Fibroblast of skin of right biceps (primary cell): Measurements from ENCODE around the gene ATG4D.
"Not testable (repeated sequence)": the region's sequence is repeated elsewhere in the genome, so short reads cannot be mapped to it uniquely, and the experiment has no call there.

Experiments used
- DNase-seq: peaks from one replicate; pipeline ENCODE4 v3.0.0-alpha.2; 2013

The ATG4D gene

DNA sequence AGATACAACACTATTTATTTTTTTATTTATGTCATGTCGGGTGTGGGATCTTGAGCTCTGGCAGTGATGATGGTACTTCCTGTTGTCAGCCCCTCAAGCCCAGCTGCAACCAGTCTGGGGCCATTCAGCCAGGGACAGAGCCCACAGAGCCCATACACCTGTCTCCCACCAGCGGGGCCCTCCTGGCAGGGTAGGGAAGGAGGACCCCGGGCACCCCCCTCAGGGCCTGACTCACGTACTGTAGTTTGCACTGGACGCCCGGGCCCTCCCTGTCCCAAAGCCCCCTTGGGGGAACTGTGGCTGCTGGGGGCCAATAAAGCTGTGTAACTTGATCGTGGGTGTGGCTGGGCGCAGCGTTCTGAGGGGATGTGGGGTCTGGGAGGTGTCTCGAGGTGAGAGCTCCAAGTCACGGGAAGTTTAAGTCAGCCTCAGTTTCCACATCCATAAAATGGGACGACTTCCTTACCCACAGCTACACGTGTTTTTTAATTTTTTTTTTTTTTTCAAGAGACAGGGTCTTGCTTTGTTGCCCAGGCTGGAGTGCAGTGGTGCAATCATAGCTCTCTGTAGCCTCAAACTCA is 9.5 kb downstream of the ATG4D start:
- no peak for DNase-seq

- DNase-seq: no peak
These were observed 10.3 kb downstream of the ATG4D start for GRCh38 chr19:10553943-10554381.

- DNase-seq: no peak
These were observed 11.3 kb downstream of the ATG4D start for GRCh38 chr19:10554760-10555609.

DNA sequence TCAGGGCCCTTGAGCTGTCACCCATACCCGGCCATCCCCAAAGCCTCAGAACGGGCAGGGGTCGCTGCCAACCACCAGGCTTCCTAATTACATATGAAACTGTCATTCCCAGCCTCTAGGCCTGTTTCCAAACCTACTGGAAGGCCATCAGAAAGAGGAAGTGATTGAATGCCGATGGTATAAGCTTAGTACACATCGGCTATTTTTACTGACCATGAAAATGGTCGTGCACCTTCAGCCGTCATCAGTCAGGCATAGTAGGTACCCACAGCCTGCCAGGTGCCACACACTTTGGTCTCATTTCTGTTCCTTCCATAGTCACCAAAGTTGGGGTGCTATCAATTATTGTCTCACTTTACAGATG is 11.9 kb downstream of the ATG4D start:
- no peak for DNase-seq

DNA sequence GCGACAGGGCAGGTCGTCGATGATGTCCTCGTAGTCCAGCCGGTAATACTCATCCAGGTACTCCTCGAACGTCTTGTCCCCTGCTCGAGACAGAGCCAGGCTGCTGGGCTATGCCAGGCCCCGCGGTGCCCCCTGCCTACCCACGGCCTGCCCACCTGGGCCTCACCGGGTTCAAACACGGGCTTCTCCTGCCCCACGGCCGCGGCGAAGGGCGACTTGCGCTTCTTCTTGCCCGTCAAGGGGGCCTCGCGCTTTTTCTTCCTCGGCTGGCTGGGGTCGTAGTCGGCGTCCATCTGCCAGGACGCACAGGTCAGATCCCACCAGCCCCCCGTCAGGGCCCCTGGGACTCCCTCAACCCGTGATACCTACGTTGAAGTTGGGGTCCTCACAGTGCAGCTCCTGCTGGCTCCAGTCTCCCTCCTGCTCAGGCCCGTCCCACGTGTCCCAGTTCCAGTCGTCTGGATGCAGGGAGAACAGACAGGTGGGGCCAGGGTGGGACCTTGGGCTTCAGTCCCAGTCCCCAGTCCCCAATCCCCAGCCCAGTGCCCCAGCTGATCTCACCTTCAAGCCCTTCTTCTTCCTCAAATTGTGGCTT is 14.0 kb downstream of the ATG4D start:
- DNase-seq: no peak

DNA sequence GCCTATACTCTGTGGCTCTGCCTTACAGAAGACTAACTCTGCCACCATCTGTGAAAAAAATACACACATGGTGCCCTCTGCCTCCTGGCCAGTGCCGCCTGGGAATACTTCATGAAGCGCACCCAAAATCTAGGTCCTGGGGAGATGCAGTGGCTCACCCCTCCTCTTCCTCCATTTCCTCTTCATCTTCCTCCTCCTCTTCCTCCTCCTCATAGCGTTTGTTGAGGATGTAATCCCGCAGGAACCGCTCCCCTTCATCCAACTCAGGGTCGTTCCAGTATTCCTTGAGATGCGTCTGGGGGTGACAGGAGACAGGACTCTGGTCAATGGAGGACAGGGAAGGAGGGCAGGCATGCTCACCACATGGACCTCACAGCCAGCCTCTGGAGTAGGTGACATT is 16.4 kb downstream of the ATG4D start:
- no peak for DNase-seq

GRCh38 chr19:10562609-10563008 is 18.9 kb downstream of the ATG4D start:
- DNase-seq: no peak

- peak; percentile 53 for DNase-seq
These were observed 21.4 kb downstream of the ATG4D start for GRCh38 chr19:10565028-10565566.

- peak; percentile 96 for DNase-seq
These were observed 22.1 kb downstream of the ATG4D start, which contains the start of gene KRI1 for GRCh38 chr19:10565567-10566407. KRI1 (minus strand) TSS chr19:10566010; CDS start chr19:10565999, 11 bp downstream.

DNA sequence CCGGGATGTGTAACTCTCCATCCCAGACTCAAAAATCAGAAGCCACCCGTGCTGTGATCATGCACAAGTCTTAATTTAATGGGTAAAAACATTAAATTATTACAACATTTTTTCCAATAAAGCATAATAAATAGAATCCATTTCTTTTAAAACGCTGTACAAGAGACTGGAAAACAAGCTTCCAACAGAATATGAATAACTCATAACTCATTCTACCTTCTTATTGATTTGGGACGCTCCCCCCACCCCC is 22.6 kb downstream of the ATG4D start:
- no peak for DNase-seq

DNA sequence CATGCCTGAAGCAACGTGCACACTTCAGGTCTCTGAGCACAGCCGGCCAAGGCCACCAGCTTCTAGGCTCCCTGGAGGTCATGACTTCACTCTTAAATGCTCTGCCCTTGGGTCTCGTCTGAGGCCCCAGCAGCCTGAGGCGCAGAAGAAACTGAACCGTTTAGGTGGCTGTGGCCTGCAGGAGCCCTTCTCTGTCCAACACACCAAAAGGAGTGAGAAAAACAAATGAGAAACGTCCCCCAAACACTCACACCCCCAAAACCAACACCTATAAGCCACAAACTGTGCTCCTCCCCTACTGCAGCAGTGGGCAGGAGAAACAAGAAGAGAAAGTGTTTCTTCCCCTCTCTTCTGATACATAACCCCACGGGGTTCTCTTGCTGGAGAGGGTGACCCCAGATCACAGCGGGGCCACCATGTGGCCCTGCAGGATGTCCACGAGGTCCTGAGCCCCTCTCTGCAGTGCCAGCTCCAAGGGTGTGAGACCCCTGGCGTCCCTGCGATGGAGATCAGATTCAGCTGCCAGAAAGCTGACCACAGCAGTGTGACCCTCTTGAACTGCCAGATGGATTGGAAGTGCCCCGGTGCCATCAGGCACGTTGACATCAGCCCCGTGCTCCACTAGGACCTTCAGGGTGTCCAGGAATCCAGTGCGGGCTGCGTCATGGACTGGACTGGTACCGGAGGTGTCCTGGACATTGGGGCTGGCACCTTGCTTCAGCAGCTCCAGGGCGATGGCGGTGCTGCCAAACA is 23.1 kb downstream of the ATG4D start:
- no peak for DNase-seq

DNA sequence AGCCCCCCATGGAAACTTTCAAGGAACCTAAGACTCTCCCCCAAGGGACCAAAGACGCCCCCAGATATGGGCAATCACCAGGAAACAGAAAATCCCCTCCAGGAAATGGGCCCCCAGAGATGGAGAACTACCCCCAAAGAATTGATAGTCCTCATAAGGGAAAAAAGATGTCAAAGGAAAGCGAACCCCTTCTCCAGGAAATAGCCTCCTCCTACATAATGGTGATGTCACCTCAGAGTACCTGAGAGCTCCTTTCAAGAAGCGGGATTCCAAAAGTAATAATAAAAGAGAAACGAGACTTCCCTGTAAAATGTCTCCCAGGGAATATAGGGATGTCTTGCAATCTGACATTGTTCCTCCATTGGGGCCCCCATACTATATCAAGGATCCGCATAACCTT is 24.0 kb downstream of the ATG4D start:
- DNase-seq: no peak

DNA sequence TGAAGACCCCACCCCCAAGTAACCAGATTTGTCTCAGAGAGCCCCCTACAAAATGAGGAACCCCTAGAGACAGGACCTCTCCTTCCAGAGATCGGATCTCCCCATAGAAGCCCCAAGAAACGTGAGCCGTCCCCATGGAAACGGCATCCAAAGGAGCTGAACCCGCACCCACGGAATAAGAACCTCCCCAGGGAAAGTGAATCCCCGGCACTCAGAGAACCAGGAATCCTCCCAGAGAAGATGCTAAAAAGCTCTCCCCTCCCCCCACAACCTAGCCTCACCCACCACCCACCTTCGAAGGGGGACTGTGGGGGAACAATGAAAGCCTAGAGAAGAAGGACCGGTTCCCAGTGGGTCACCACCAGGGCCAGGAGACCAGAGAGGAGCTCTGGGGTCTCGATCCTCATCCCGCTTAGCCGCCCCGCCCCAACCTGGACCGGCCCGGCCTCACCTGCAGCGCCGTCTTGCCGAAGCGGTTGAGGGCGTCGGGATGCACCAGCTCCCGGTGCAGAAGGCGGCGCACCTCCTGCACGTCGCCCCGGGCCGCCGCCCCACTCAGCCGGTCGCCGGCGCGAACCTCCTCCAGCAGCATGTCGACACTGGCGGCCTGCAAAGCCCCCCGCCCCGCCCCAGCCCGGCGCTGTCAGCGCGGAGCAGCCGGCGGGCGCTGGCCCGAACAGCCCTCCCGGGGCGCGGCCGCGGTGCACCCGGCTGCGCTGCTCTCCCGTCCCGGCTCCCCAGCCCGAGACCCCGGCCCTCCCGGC is 24.5 kb downstream of the ATG4D start:
- DNase-seq: no peak

DNA sequence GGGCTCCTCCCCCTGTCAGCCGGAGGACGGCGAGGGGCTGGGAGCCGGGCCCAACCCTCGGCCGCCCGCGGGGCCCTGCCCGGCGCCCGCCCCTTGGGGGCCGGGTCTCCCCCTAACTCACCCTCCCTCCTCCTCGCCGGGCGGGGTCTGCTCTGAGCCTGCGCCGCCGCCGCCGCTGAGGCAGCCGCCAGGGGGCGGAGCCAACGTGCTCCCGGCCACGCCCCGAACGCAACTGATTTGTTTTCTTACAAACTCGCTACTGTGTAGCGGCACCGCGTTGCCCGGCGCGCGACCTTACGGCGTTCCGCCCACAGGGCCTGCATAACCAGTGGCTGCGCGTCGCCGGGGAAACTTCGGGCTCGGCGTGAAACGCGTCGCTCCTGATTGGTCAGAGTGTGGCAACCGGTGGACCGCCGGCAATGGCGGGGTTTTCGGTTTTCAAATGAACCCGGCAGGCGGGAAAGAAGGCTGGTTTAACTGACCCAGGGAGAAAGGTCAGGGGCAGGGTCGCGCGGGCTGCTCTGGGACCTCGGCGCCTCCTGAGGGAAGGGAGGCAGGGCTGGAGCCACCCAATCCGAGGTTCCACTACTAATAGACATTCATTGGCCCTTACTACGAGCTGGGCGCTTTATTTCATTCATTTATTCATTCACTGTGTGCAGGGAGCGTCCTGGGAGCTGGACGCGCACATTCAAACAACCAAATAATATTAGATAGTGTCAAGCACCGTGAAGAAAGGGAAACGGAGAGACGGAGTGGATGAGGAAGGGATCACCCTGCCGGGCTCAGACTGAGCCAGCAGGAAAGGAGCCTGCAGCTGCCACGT is 25.3 kb downstream of the ATG4D start, which contains the start of gene CDKN2D:
Gene CDKN2D, minus strand, starts transcription at position 154 of the 826 bp plus-strand sequence. CDS start 326 bp downstream, outside the sequence.
- DNase-seq: peak; percentile 99

GRCh38 chr19:10573793-10574192 is 30.1 kb downstream of the ATG4D start:
- not testable (repeated sequence) for DNase-seq

GRCh38 chr19:10574462-10574861 is 30.8 kb downstream of the ATG4D start:
- no peak for DNase-seq

DNA sequence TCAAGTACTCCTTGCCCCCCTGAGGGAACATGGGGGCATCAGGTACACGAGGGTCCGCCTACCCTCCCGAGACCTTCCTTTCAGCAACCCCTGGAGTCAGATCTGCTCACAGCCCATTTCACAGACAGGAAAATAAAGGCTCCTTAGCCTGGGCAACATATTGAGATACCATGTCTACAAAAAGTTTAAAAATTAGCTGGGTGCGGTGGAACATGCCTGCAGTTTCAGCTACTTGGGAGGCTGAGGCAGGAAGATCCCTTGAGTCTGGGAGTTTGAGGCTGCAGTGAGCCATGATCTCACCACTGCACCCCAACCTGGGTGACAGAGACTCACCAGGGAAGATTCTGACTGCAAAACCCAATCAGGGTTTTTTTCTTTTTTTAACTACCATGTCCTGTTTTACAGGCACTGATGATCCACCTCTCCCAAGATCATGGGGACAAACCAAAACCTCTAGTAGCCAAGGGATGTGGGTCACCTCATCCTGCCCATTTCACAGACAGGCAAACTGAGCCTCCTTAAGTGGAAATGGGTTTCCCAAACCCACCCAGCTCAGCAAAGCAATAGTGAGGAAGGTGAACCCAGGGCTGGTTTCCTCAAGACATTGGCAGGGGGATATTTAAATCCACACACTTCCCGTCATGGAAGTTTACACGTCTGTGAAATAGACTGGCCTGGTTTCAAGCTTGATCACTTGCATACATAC is 31.5 kb downstream of the ATG4D start:
- DNase-seq: no peak

GRCh38 chr19:10577951-10578350 is 34.2 kb downstream of the ATG4D start:
- no peak for DNase-seq

DNA sequence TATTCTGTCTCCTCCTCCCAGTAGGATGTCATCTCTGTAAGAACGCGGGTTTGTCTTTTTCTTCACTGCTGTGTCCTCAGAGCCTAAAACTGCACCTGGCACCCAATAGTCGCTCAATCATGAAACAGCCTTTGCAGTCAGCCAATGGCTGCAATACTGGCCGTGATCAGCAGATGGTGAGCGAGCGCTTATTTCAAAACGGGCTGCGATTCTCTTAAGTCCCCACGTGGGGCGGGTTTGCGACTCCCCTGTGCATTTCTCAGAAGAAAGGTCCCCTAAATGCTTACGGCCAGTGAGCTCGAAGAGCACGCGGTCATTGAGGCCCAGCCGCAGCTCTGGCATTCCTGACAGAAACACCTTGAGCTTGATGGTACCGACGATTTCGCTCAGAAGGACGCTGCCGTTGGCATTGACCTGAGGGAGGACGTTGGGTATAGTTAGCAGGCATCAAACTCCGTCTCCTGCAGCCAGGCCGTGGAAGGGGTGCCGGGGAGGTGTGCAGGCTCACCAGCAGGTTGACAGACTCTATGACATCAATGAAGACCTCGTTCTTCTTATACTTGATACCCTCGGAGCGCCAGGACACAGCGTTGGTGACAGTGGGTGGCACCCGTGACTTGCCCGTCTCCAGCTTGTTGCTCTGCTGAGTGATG is 37.4 kb downstream of the ATG4D start:
- DNase-seq: peak; percentile 86
